22Rv1 (cell line): ENCODE measurements around the gene SPINK7.

Experiments
- CTCF ChIP-seq: fragments of 450-650 bp; IDR thresholded peaks from 2 replicates; pipeline ENCODE4 v1.5.1; 2017; ENCODE audit warnings: mild to moderate bottlenecking
- ZFX ChIP-seq: fragments of 450-650 bp; IDR thresholded peaks from 2 replicates; pipeline ENCODE4 v1.6.1; 2017; ENCODE audit warnings: antibody characterized with exemption, borderline replicate concordance

- TF ChIP-seq CTCF = no peak
- TF ChIP-seq ZFX = no peak
Observed at GRCh38 chr5:148353634-148354033, 41.4 kb downstream of the SPINK7 start.
